Measurements from ENCODE around the gene SLIT3.

SLIT3 gene

GRCh38 chr5:168914491-168914890, 386.4 kb downstream of the SLIT3 start:
- peak; percentile 6 to 54 (median 49) for DNase-seq

DNA sequence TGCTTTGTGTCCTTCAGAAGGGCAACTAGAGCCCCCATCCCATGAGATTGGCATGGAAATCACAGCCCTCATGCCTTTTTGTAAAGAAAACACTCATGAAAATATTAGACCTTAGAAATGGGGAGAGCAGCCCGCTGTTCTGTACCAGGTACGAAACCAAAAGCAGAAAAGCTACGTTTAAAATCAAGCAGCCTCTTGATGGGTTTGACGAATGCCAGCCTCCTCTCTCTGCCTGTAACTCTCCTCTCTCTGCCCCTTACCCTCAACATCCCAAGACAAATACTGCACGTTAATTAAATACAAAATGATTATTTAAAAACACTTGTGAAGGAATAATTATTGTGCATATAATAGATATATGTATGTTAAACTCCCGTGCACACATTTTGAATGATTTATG, 390.1 kb downstream of the SLIT3 start:
- DNase-seq: no peak

- no peak for DNase-seq
Measured at GRCh38 chr5:168908207-168908606, 392.7 kb downstream of the SLIT3 start.

- DNase-seq: no peak
Measured at GRCh38 chr5:168903061-168903460, 397.9 kb downstream of the SLIT3 start.

GRCh38 chr5:168899673-168900072, 401.3 kb downstream of the SLIT3 start:
- DNase-seq: no peak

DNA sequence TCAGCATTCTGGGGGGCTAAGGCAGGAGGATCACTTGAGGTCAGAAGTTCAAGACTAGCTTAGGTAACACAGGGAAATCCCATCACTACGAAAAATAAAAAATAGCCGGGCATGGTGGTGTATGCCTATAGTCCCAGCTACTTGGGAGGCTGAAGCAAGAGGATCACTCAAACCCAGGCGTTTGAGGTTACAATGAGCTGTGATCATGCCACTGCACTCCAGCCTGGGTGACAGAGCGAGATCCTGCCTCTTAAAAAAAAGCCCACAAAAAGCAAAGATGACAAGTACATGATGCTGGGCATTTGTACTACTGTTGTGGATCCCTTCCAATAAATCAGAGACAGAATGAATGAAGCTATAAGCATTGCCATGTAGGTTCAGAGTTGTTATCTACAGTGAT, 401.7 kb downstream of the SLIT3 start:
- DNase-seq: no peak

DNA sequence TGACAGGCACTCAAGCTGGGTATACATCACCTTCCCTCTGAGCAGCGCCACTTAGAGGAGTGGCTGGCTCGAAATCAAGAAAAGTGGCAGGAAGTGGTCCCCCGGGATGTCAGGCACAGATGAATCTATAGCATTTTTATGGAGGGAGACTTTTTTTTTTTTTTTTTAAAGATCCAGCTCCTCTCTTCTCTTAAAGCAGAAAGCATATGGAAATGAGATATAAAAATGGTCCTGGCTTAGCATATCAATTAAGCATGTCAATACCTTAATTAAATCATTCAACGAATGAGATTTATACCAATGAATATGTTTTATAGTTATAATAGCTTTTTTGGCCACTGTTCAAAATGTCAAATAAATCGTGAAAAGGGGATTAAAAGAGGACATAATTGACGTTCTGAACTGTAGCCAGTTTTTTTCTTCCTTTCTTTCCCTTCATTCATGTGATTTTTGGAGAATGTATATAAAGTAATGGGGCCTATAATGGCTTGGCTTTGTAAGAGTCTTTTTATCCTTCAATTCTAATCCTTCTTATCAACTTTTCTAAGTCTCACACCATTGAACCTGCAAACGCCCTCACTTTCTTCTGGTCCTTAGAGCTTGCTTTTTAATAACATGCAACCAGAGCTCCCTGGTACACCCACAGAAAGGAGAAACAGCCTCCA, 402.6 kb downstream of the SLIT3 start:
- no peak for DNase-seq

DNA sequence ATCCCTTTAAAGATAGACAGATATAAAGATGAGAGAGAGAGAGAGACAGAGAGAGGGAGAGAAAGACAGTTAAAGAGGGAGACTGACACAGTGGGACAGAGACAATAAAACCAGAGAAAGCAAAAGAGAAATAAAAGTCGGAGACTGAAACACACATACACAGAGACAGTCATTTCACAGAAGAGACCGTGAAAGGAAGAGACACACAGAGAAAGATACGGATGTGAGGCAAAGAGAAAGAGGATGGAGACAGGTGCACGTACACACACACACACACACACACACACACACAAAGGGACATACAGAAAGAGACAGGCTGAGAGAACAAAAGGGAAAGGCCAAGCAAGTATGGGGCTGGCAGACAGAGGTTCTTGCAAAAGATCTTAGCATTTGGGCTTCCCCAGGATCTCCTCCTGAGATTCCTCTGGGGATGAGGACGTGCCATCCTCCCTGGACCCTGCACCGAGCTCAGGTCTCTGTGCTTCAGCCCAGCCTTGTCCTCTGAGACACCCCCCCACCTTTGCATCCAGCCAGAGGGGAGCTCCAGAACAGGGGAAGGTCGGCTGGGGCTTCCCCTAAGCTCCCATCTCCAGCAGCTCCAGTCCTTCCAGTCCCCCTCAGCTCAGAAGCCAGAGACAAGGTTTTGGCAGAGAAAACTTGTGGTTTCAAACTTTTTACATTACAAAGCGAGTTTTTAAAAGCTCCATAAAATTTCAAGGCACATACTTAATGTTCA, 403.4 kb downstream of the SLIT3 start:
- no peak for DNase-seq

- DNase-seq: no peak
Measured at GRCh38 chr5:168895295-168896071, 405.5 kb downstream of the SLIT3 start.

DNA sequence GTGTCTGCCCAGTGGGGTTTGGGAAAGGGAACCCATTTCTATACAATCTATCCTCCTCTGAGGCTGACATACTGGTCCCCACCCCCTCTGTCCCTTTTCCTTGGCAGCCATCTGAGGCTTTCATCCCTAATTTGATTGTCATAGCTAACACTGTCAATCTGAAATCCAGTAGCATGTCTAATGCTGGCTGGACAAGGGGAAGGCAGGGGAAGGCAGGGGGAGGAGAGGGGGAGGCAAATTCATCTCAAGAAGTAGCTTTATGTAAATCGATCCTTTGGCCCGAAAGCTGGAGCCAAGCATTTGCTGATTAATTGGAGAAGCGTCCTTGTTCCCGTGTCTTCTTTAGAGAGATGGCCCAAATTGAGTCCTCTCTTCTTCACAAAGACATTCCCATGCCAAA, 407.7 kb downstream of the SLIT3 start:
- no peak for DNase-seq

- no peak for DNase-seq
Measured at GRCh38 chr5:168892618-168893186, 408.2 kb downstream of the SLIT3 start.

DNA sequence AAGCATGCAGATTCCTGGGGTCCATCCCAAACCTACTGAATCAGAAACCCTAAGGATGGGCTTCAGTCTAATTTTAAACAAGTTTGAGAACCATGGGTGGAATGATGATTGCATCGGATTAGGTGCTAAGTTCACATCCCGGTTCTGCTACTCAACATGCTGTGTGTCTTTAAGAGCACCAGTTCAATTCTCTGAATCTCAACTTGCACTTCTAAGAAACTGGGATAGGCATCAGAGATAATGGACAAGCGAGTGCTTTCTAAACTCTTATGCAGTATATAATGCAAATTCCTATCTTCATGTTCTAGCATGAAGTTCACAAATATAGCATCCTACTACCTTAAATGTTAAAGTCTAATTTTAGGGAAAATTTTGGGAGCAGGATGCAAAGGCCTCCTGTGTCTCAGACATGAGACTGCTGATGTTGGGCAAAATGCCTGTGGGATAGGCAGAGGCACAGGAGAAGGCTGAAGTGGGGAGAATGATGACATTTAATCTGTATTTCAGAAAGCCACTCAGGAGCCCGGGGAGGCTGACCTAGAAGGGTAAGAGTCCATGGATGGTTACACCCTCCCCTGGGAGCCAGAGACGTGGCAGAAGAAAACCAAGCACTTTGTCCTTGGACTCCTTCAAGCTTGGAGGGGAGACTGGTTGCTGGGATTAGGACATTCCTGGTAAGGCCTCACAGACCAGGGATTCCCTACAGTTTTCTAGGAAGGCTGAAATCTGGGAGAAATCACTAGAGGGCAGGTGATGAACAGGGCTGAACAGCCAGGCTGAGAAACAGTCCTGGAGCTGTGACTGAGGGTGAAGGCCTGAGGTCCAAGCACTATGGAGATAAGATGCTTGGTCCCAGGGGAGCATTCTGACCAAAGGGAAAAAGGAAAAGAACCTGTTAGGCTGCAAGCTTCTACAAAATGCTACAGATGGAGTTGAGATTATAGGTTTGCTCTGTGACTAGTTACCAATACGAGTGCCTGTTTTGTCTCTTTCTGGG, 409.8 kb downstream of the SLIT3 start:
- no peak for DNase-seq

GRCh38 chr5:168889039-168889438, 411.9 kb downstream of the SLIT3 start:
- no peak for DNase-seq

GRCh38 chr5:168887931-168888330, 413.0 kb downstream of the SLIT3 start:
- no peak for DNase-seq

- DNase-seq: no peak
Measured at GRCh38 chr5:168886157-168886556, 414.8 kb downstream of the SLIT3 start.

DNA sequence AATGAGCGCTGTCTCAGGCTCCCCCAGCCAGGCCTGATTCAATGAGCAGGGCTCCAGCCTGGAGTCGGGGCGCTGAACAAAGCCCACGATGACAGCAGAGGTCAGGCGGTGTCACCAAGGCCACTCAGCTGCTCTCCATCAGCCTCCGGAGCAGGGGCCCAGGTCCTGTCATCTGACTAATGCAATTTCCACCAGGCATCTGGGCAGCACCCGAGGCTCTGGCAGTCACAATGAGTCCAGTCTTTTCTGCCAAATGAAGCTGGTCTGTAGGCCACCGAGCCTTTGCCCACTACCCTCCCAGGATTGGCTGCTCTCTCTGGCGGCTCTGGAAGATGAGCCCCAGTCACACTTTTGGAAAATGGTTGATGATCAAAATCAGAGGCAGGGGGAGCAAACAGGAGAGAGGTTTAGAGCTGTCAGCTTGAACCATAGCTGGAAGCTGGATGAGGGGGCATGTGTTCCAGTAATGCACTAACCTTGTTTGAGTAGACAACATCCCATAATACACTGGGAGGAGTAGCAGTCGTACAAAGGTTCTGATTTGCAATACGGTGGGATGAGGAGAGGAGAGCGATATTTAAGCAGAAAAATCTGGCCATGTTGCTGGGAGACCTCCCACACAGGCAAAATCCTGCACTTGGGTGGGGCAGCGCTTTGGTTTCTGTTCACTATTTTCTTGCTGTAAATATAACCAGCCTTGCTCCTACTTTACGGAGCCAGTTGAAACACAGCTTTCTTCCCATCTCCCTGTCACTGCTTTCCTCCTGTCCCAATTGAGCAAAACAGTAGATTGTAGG, 415.4 kb downstream of the SLIT3 start:
- no peak for DNase-seq

GRCh38 chr5:168883991-168884390, 416.9 kb downstream of the SLIT3 start:
- DNase-seq: no peak

DNA sequence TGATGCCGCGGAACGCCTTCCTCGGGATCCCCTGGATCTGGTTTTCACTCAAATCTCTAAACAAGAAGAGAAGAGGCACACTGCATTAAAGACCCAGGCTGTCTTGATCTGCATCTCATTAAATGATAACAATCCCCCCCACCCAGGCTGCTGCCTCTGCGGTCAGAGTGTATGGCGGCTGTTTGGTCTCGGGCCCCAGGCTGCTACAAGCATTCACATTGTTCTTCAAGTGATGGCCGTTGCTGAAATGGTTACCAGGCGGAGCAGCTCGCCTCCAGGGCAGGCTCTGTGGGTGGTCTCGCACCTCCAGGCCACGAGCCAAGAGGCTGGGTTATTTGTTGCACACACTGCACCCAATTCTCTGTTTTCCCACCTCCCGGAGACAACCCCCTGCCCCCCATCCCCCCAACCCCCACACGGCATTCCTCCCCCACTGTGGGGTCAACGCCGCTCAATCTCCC, 417.6 kb downstream of the SLIT3 start:
- no peak for DNase-seq

DNA sequence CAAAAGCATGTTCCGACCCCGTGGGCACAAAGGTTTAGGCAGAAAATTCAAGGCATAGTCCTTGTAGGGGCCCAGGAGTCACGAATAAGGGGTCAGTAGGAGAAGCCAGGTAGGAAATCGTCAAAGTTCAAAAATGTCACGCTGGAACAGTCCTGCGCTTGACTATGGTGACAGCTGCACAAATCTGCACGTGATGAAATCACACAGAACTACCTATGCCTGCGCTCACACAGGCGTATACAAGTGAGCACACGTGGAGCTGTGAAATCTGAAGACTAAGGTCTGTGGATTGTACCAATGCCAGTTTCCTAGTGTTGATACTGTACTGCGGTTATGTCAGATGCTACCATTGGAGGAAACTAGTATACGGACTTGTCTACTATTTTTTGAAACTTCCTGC, 418.7 kb downstream of the SLIT3 start:
- no peak for DNase-seq

DNA sequence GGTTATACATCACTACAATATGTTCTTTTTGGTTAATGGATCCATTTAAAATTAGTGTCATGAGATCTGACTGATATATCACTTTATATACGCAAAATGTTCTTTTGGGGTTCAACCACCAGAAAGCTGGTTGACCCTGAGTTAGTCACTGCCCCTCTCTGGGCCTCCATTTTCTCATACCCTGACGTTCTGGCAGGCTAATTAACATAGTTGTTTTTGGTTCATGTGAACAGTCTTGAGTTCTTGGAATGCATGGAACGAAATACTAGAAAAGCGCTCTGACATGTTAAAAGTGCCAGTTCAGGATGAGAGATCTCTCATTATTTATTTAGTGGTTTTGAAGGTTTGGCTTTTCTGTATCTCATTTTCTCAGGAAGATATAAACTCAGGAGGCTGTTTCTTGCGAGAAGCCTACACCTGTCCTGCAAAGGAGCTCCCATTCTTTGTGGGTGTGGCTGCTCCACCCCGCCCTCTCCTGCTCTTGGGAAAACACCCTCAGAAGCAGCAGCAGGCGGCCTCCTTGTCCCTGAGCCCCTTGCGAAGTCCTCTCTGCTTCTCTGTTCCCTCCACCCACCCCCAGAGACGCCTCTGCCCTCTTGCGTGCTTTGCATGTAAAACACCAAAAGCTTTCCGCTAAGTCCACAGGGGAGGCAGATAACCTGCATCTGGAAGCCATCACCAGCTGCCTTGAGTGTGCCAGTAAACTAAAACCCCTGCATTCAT, 419.4 kb downstream of the SLIT3 start:
- DNase-seq: no peak

DNA sequence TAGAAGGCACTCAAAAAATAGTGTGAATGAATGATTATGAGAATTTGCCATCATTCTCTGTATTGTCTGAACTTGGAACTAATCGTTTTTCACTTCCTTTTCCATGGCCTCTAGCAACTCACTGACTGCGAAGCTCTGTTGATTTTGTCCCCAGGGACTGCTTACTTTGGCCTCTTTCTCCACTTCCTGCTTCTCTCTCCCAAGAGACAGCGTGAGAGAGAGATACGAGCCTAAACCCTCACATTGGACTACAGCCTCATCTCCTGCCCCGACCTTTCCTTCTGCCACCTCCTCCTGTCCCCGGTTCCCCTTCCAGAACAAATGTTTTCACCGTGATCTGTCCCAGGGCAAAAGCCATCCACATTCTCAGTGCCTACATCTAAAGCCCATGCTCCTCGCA, 421.0 kb downstream of the SLIT3 start:
- DNase-seq: no peak
